ENCODE measurements around the gene ZDHHC22. TPM values are rescaled to one million over a fixed set of nuclear protein-coding genes. Genes with fewer than 3 reads are reported as not detected.
A peak's percentile ranks its signal among the peaks of the same experiment; 100 is the strongest.

The ZDHHC22 gene
- total and polyA plus RNA-seq, 2 of the 13 experiments (the other 11 are each of a cell fraction or from before 2014, with no cell fraction given): not detected

DNA sequence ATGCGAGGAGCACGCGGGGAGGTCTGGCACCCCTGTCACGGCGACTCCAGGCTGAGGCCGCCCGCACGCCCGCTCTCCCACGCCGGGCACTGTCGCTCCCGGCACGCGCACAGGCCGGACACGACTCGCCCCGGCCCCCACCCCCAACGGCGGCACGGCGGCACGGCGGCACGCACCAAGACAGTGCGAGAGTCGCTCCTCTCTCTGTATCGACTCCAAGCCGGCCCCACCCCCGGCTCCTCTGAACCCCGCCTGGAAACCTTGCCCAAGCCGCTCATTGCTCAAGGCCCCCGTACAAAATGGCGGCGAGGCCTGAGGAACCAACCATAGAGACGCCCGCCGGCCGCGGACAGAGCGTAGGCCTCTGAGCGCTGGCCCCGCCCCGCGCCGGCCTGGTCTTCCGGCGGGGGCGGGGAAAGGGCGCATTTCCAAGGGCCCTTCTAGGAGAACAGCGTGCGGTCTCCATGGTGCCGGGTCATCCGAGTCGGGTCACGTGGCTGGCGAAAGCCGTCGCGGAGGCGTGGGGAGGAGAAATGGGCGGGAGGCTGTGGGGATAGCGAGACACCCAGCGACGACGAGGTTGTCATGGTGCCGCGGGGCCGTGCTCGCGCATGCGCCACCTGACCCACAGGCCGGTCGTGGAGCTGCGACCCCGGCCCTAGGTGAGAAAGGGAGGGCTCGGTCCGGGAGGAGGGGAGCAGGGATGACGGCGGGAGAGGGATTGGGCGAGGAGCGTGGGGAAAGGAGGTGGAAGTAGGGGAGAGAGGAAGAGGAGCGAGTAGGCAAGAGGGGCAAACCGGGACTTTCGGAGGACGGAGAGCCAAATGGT lies 43.7 kb downstream of the ZDHHC22 start, which contains the start of gene CIPC (continued):
- TF ChIP-seq RARG (CRISPR knock-in tag; IDR thresholded peaks at IDR 0.05; ENCODE audit: low read depth) (no peak), PCBP1 (IDR thresholded peaks at IDR 0.05; ENCODE audit: borderline replicate concordance, low read depth, low read length) (0 out of 2 replicates have a peak, but pooled peaks have one; percentile 56), ZBTB3 (CRISPR knock-in tag; IDR thresholded peaks at IDR 0.05; ENCODE audit: borderline replicate concordance, low read depth) (peak; percentile 93), ZNF337 (CRISPR knock-in tag; IDR thresholded peaks at IDR 0.05; ENCODE audit: borderline replicate concordance, low read depth) (no peak), ZNF235 (CRISPR knock-in tag; IDR thresholded peaks at IDR 0.05; ENCODE audit: borderline replicate concordance) (0 out of 2 replicates have a peak, but pooled peaks have one; percentile 71), HNRNPL (IDR thresholded peaks at IDR 0.05; ENCODE audit: low read depth, low read length) (no peak), RARA (CRISPR knock-in tag; IDR thresholded peaks at IDR 0.05) (peak; percentile 41; the same call in 1 of the 2 replicates), DNMT1 (CRISPR knock-in tag; IDR thresholded peaks at IDR 0.05) (peak; percentile 85), ZNF619 (CRISPR knock-in tag; IDR thresholded peaks at IDR 0.05) (peak; percentile 59; the same call in 1 of the 2 replicates), ARNT2 (CRISPR knock-in tag; IDR thresholded peaks at IDR 0.05; ENCODE audit: low read depth) (peak; percentile 47; the same call in 1 of the 2 replicates), ZNF446 (CRISPR knock-in tag; IDR thresholded peaks at IDR 0.05) (peak; percentile 82; the same call in 1 of the 2 replicates), ELF3 (CRISPR knock-in tag; IDR thresholded peaks at IDR 0.05) (peak; percentile 64), ZSCAN20 (CRISPR knock-in tag; IDR thresholded peaks at IDR 0.05; ENCODE audit: borderline replicate concordance) (peak; percentile 69; the same call in 1 of the 2 replicates), MYC (CRISPR knock-in tag; IDR thresholded peaks at IDR 0.05; ENCODE audit: borderline replicate concordance) (peak; percentile 86), IKZF4 (CRISPR knock-in tag; IDR thresholded peaks at IDR 0.05; ENCODE audit: borderline replicate concordance, low read depth, not compliant biosample characterization) (peak; percentile 49)
- TF ChIP-seq, protein P1, sequence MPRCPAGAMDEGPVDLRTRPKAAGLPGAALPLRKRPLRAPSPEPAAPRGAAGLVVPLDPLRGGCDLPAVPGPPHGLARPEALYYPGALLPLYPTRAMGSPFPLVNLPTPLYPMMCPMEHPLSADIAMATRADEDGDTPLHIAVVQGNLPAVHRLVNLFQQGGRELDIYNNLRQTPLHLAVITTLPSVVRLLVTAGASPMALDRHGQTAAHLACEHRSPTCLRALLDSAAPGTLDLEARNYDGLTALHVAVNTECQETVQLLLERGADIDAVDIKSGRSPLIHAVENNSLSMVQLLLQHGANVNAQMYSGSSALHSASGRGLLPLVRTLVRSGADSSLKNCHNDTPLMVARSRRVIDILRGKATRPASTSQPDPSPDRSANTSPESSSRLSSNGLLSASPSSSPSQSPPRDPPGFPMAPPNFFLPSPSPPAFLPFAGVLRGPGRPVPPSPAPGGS (CRISPR knock-in tag; IDR thresholded peaks at IDR 0.05): no peak
- TF ChIP-seq, protein P2, sequence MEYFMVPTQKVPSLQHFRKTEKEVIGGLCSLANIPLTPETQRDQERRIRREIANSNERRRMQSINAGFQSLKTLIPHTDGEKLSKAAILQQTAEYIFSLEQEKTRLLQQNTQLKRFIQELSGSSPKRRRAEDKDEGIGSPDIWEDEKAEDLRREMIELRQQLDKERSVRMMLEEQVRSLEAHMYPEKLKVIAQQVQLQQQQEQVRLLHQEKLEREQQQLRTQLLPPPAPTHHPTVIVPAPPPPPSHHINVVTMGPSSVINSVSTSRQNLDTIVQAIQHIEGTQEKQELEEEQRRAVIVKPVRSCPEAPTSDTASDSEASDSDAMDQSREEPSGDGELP (IDR thresholded peaks at IDR 0.05; ENCODE audit: borderline replicate concordance, low read depth): 0 out of 2 replicates have a peak, but pooled peaks have one; percentile 8
- TF ChIP-seq, protein P3, sequence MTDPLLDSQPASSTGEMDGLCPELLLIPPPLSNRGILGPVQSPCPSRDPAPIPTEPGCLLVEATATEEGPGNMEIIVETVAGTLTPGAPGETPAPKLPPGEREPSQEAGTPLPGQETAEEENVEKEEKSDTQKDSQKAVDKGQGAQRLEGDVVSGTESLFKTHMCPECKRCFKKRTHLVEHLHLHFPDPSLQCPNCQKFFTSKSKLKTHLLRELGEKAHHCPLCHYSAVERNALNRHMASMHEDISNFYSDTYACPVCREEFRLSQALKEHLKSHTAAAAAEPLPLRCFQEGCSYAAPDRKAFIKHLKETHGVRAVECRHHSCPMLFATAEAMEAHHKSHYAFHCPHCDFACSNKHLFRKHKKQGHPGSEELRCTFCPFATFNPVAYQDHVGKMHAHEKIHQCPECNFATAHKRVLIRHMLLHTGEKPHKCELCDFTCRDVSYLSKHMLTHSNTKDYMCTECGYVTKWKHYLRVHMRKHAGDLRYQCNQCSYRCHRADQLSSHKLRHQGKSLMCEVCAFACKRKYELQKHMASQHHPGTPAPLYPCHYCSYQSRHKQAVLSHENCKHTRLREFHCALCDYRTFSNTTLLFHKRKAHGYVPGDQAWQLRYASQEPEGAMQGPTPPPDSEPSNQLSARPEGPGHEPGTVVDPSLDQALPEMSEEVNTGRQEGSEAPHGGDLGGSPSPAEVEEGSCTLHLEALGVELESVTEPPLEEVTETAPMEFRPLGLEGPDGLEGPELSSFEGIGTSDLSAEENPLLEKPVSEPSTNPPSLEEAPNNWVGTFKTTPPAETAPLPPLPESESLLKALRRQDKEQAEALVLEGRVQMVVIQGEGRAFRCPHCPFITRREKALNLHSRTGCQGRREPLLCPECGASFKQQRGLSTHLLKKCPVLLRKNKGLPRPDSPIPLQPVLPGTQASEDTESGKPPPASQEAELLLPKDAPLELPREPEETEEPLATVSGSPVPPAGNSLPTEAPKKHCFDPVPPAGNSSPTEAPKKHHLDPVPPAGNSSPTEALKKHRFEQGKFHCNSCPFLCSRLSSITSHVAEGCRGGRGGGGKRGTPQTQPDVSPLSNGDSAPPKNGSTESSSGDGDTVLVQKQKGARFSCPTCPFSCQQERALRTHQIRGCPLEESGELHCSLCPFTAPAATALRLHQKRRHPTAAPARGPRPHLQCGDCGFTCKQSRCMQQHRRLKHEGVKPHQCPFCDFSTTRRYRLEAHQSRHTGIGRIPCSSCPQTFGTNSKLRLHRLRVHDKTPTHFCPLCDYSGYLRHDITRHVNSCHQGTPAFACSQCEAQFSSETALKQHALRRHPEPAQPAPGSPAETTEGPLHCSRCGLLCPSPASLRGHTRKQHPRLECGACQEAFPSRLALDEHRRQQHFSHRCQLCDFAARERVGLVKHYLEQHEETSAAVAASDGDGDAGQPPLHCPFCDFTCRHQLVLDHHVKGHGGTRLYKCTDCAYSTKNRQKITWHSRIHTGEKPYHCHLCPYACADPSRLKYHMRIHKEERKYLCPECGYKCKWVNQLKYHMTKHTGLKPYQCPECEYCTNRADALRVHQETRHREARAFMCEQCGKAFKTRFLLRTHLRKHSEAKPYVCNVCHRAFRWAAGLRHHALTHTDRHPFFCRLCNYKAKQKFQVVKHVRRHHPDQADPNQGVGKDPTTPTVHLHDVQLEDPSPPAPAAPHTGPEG (CRISPR knock-in tag; IDR thresholded peaks at IDR 0.05): peak; percentile 50; the same call in 1 of the 2 replicates
- TF ChIP-seq, protein P4, sequence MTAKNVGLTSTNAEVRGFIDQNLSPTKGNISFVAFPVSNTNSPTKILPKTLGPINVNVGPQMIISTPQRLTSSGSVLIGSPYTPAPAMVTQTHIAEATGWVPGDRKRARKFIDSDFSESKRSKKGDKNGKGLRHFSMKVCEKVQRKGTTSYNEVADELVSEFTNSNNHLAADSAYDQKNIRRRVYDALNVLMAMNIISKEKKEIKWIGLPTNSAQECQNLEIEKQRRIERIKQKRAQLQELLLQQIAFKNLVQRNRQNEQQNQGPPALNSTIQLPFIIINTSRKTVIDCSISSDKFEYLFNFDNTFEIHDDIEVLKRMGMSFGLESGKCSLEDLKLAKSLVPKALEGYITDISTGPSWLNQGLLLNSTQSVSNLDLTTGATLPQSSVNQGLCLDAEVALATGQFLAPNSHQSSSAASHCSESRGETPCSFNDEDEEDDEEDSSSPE (CRISPR knock-in tag; IDR thresholded peaks at IDR 0.05): peak; percentile 86

All from HepG2 (cell line).